H1 (cell line): ENCODE results near the gene MRM1. TPM values are rescaled to one million over a fixed set of nuclear protein-coding genes. Genes with fewer than 3 reads are reported as not detected.

Source experiments
- CTCF ChIA-PET: fragments of 300-600 bp; sonication (Branson Sonifier 250); formaldehyde crosslinking; loops from one replicate; lab custom pipeline; 2021; ENCODE audit not compliant: partially characterized antibody; lab: Charles Lee
- POLR2A ChIA-PET: fragments of 300-600 bp; sonication (Branson Sonifier 250); formaldehyde crosslinking; loops from one replicate; lab custom pipeline; 2021; ENCODE audit warnings: inconsistent platforms; ENCODE audit not compliant: partially characterized antibody; lab: Charles Lee
- DNase-seq, 2 experiments: peaks; one replicate each; pipeline versions ENCODE4 v3.0.0 to v3.0.0-alpha.2; 2010 to 2022; ENCODE audit warnings: low spot score in 2 of 2, low read depth in 1 of 2, mixed read lengths in 1 of 2
- FAIRE-seq: peaks from 2 replicates; lab custom pipeline; 2011; peaks lifted over from hg19 to GRCh38; lab: Jason Lieb, UNC
- H2AFZ ChIP-seq: 2 replicates; pipeline ENCODE4 v1.8.1; 2012; ENCODE audit warnings: low read length, inconsistent platforms
- H2AK5ac ChIP-seq: 2 replicates; pipeline ENCODE4 v1.6.1; 2013; ENCODE audit warnings: low read depth, low read length
- H2BK120ac ChIP-seq: replicated peaks from 2 replicates; pipeline ENCODE3; 2013; ENCODE audit warnings: low read depth, low read length, inconsistent platforms
- H2BK12ac ChIP-seq: 2 replicates; pipeline ENCODE4 v1.6.1; 2013; ENCODE audit warnings: low read depth, low read length
- H2BK15ac ChIP-seq: 2 replicates; pipeline ENCODE4 v1.6.1; 2013; ENCODE audit warnings: low read length
- H2BK20ac ChIP-seq: 2 replicates; pipeline ENCODE4 v1.6.1; 2013; ENCODE audit warnings: low read length
- H2BK5ac ChIP-seq: 2 replicates; pipeline ENCODE4 v1.6.1; 2013; ENCODE audit warnings: low read depth, low read length
- H3K14ac ChIP-seq: 2 replicates; pipeline ENCODE4 v1.6.1; 2013; ENCODE audit warnings: inconsistent platforms; ENCODE audit not compliant: insufficient read length
- H3K18ac ChIP-seq: 2 replicates; pipeline ENCODE4 v1.6.1; 2013; ENCODE audit warnings: low read length; ENCODE audit errors: extremely low read depth
- H3K23ac ChIP-seq: 2 replicates; pipeline ENCODE4 v1.6.1; 2013; ENCODE audit warnings: inconsistent platforms; ENCODE audit not compliant: insufficient read length
- H3K23me2 ChIP-seq: 2 replicates; pipeline ENCODE4 v1.6.1; 2013; ENCODE audit warnings: low read depth, low read length
- H3K27ac ChIP-seq: 2 replicates; pipeline ENCODE4 v1.6.1; 2011; ENCODE audit warnings: low read depth, low read length, inconsistent platforms
- H3K27me3 ChIP-seq, 4 experiments: replicated peaks in 1 of 4; 1 replicate in 1 of 4; 2 replicates in 3 of 4; pipeline versions ENCODE4 v1.6.1 to v1.8.1; 2011 to 2013; ENCODE audit warnings: low read length in 3 of 4, mild to moderate bottlenecking in 3 of 4, inconsistent platforms in 2 of 4, mixed read lengths in 2 of 4, moderate library complexity in 1 of 4; ENCODE audit not compliant: control insufficient read depth in 3 of 4, insufficient read depth in 3 of 4; ENCODE audit errors: extremely low read depth in 1 of 4
- H3K36me3 ChIP-seq, 4 experiments: 2 replicates each; pipeline versions ENCODE4 v1.6.1 to v1.8.1; 2011 to 2013; ENCODE audit warnings: mild to moderate bottlenecking in 4 of 4, low read length in 3 of 4, moderate library complexity in 2 of 4, control low read depth in 1 of 4, inconsistent platforms in 1 of 4; ENCODE audit not compliant: insufficient read depth in 4 of 4, control insufficient read depth in 2 of 4
- H3K4ac ChIP-seq: replicated peaks from 2 replicates; pipeline ENCODE3; 2013; ENCODE audit warnings: low read length, low read depth, mixed read lengths, inconsistent platforms; ENCODE audit not compliant: insufficient read length
- H3K4me1 ChIP-seq, 4 experiments: replicated peaks in 1 of 4; 1 replicate in 1 of 4; 2 replicates in 3 of 4; pipeline versions ENCODE4 v1.6.1 to v1.8.1; 2011 to 2013; ENCODE audit warnings: low read length in 3 of 4, inconsistent platforms in 2 of 4, mixed read lengths in 1 of 4; ENCODE audit not compliant: insufficient read depth in 4 of 4, control insufficient read depth in 3 of 4
- H3K4me2 ChIP-seq, 2 experiments: 2 replicates each; pipeline versions ENCODE4 v1.6.1 to v1.8.1; 2011 to 2013; ENCODE audit warnings: low read depth in 2 of 2, low read length in 2 of 2, control low read depth in 1 of 2, inconsistent platforms in 1 of 2, mild to moderate bottlenecking in 1 of 2; ENCODE audit not compliant: insufficient read depth in 1 of 2
- H3K4me3 ChIP-seq, 4 experiments: fragments of 200-600, 300-600 bp in 1 of 4; sonication (generic), shearing (Covaris generic), sonication (Bioruptor Twin) in 1 of 4; 2 replicates each; pipeline versions ENCODE4 v1.5.1 to v1.8.1; 2011 to 2016; ENCODE audit warnings: low read length in 4 of 4, low read depth in 3 of 4, control low read depth in 2 of 4, inconsistent platforms in 2 of 4, mild to moderate bottlenecking in 2 of 4, mixed read lengths in 1 of 4, moderate library complexity in 1 of 4; ENCODE audit not compliant: insufficient read depth in 2 of 4; ENCODE audit errors: extremely low read depth in 1 of 4
- H3K56ac ChIP-seq: replicated peaks from 2 replicates; pipeline ENCODE3; 2013; ENCODE audit warnings: low read depth, mild to moderate bottlenecking, mixed read lengths, low read length, inconsistent platforms; ENCODE audit not compliant: insufficient read length
- H3K79me1 ChIP-seq: 2 replicates; pipeline ENCODE4 v1.6.1; 2013; ENCODE audit warnings: low read depth, low read length, control low read depth
- H3K79me2 ChIP-seq, 2 experiments: 2 replicates each; pipeline versions ENCODE4 v1.6.1 to v1.8.1; 2012 to 2013; ENCODE audit warnings: low read length in 2 of 2, mild to moderate bottlenecking in 2 of 2, inconsistent platforms in 1 of 2; ENCODE audit not compliant: insufficient read depth in 2 of 2, control insufficient read depth in 1 of 2
- H3K9ac ChIP-seq, 4 experiments: replicated peaks in 1 of 4; 1 replicate in 1 of 4; 2 replicates in 3 of 4; pipeline versions ENCODE4 v1.6.1 to v1.8.1; 2011 to 2013; ENCODE audit warnings: low read depth in 3 of 4, low read length in 3 of 4, control low read depth in 2 of 4, mild to moderate bottlenecking in 2 of 4, moderate library complexity in 2 of 4, inconsistent platforms in 1 of 4; ENCODE audit errors: extremely low read depth in 1 of 4
- H3K9me3 ChIP-seq, 2 experiments: 2 replicates each; pipeline versions ENCODE4 v1.6.1 to v1.8.1; 2012 to 2013; ENCODE audit warnings: mild to moderate bottlenecking in 2 of 2, moderate library complexity in 2 of 2, control low read depth in 1 of 2, inconsistent platforms in 1 of 2, low read depth in 1 of 2, low read length in 1 of 2, mixed read lengths in 1 of 2; ENCODE audit not compliant: insufficient read depth in 2 of 2
- H4K20me1 ChIP-seq, 2 experiments: replicated peaks in 1 of 2; 2 replicates each; pipeline versions ENCODE3 to v1.8.1; 2011 to 2013; ENCODE audit warnings: inconsistent platforms in 2 of 2, low read length in 2 of 2, mild to moderate bottlenecking in 1 of 2; ENCODE audit not compliant: insufficient read depth in 2 of 2, control insufficient read depth in 1 of 2
- H4K5ac ChIP-seq: 2 replicates; pipeline ENCODE4 v1.6.1; 2013; ENCODE audit warnings: low read length, low read depth, mixed read lengths, inconsistent platforms; ENCODE audit not compliant: insufficient read length
- H4K8ac ChIP-seq: 2 replicates; pipeline ENCODE4 v1.8.0; 2013; ENCODE audit warnings: mild to moderate bottlenecking, moderate library complexity, low read length, inconsistent platforms; ENCODE audit not compliant: insufficient read depth; ENCODE audit errors: extremely low read depth
- H4K91ac ChIP-seq: replicated peaks from 2 replicates; pipeline ENCODE3; 2013; ENCODE audit warnings: low read length, mixed read lengths, inconsistent platforms; ENCODE audit not compliant: insufficient read length
- BRCA1 ChIP-seq: IDR thresholded peaks from 2 replicates; pipeline ENCODE4 v1.6.1; 2012; ENCODE audit warnings: low read depth, low read length, improper control_type of control experiment
- CBX5 ChIP-seq: fragments of 300-800, 300-1000 bp; sonication (generic); IDR thresholded peaks from 2 replicates; pipeline ENCODE4 v1.7.1; 2016; ENCODE audit warnings: antibody characterized with exemption, low read length, low read depth
- CEBPB ChIP-seq: IDR thresholded peaks from 2 replicates; pipeline ENCODE4 v1.6.1; 2012; ENCODE audit warnings: low read depth, low read length
- CHD1 ChIP-seq: IDR thresholded peaks from 2 replicates; pipeline ENCODE4 v1.6.1; 2012; ENCODE audit warnings: low read depth, low read length, improper control_type of control experiment
- CHD2 ChIP-seq: IDR thresholded peaks from 2 replicates; pipeline ENCODE4 v1.6.1; 2012; ENCODE audit warnings: low read length, improper control_type of control experiment
- CREB1 ChIP-seq: IDR thresholded peaks from 2 replicates; pipeline ENCODE4 v1.6.1; 2012; ENCODE audit warnings: inconsistent platforms
- EGR1 ChIP-seq: IDR thresholded peaks from 2 replicates; pipeline ENCODE4 v1.6.1; 2011; ENCODE audit warnings: low read depth, low read length, borderline replicate concordance
- NRF1 ChIP-seq: IDR thresholded peaks from 2 replicates; pipeline ENCODE4 v1.6.1; 2011; ENCODE audit warnings: mild to moderate bottlenecking, low read depth, low read length, improper control_type of control experiment
- TAF1 ChIP-seq: IDR thresholded peaks from 2 replicates; pipeline ENCODE4 v1.6.1; 2011; ENCODE audit warnings: mild to moderate bottlenecking, low read depth, low read length
- TEAD4 ChIP-seq: IDR thresholded peaks from 2 replicates; pipeline ENCODE4 v1.6.1; 2012; ENCODE audit warnings: low read depth, low read length, inconsistent platforms, mixed read lengths
- ZNF274 ChIP-seq: IDR thresholded peaks from 2 replicates; pipeline ENCODE4 v1.7.0; 2012; ENCODE audit warnings: low read length, borderline replicate concordance; ENCODE audit errors: extremely low read depth
- WGBS, 2 experiments: shearing (Covaris generic) in 1 of 2; methylation state at CpG; one replicate each; pipeline versions ENCODE4 v1.1.6 to v1.1.7; 2013 to 2015; ENCODE audit warnings: low lambda C conversion rate in 2 of 2, mixed read lengths in 2 of 2, inconsistent platforms in 1 of 2, low coverage in 1 of 2, missing lambda C conversion rate in 1 of 2; ENCODE audit not compliant: insufficient replicate concordance in 2 of 2, insufficient coverage in 1 of 2, insufficient read length in 1 of 2; ENCODE audit errors: extremely low coverage in 1 of 2, missing lambda C conversion rate in 1 of 2; 5-methylcytosine and 5-hydroxymethylcytosine counted together
- polyA plus RNA-seq, 7 experiments: library from polyadenylated mRNA; depleted of rRNA in 3 of 7; stranded (reverse) in 5 of 7; unstranded in 2 of 7; fragments of >200 nt in 5 of 7; fragments of 200-250 nt in 2 of 7; gene quantifications; 1 replicate in 5 of 7; 2 replicates in 1 of 7; 4 replicates in 1 of 7; pipeline versions ENCODE4 v1.2.1 to v1.2.3, GENCODE V29; 2011 to 2013; ENCODE audit warnings: missing spikeins in 2 of 7, mixed read lengths in 2 of 7
- total RNA-seq: library from RNA; stranded (reverse); fragmentation: NEBNext Ultra II Directional; extraction: Animal tissue kit (Norgen Biotek cat#: 25700); gene quantifications from 2 replicates; pipeline ENCODE4 v1.2.1, GENCODE V29; 2021
- TF ChIP-seq, protein P1 (sequence below), 3 experiments: IDR thresholded peaks; 1 replicate in 2 of 3; 2 replicates in 1 of 3; pipeline versions ENCODE4 v1.5.1 to v1.6.1; 2011; ENCODE audit warnings: low read length in 3 of 3, mild to moderate bottlenecking in 3 of 3, inconsistent platforms in 2 of 3, low read depth in 1 of 3, moderate library complexity in 1 of 3; ENCODE audit not compliant: insufficient read depth in 1 of 3; ENCODE audit errors: control extremely low read depth in 1 of 3

MRM1 gene
- total and polyA plus RNA-seq, 2 of the 8 experiments (the other 6 are each of a cell fraction or from before 2014, with no cell fraction given): 9.9 to 11.2 TPM

DNA sequence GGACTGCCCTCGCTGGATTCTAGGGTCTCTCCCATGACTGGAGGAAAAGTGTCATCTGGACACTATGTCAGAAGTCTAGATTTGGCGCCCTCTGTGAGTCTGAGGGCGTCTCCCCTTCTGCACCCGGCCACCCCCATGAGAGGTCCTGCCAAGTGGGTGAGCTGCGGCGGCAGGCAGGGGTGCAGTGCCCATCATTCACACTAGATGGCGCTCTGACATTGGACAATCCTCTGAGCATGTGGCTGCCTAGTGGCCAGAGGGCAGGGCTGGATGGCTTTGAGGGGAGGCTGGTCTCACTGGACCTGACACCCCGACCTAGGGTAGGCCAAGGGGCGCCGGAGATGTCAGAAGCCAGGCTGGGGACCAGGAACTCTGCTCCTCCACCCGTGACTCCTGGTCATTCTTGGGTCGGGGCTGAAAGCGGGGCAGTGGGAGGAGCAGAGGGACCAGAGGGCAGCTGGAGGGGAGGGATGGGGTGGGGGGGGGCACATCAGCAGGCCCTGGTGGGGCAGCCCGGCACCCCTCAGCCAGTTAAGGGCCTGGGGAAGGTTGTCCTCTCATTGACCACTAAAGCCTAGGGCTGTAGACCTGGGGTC is 28.0 kb downstream of the MRM1 start:
- Histone ChIP-seq H3K79me2 (no peaks in the 10 kb centered on the region), H4K8ac (no peak overlapping the region), H2AFZ (no peak overlapping the region), H3K9me3 (no peaks in the 10 kb centered on the region), H4K5ac (no peak overlapping the region), H3K23me2 (no peaks in the 10 kb centered on the region; the same call in 1 of the 2 replicates), H3K79me1 (no peaks in the 10 kb centered on the region; the same call in 1 of the 2 replicates), H3K4me2 (no peak overlapping the region), H3K56ac (no peak overlapping the region), H2BK5ac (no peak overlapping the region), H2BK12ac (no peak overlapping the region; the same call in 1 of the 2 replicates), H3K4me1 (peaks cover 2 to 28% (median 11%) of the 10 kb centered on the region in 4 experiments; a peak in 6 of 7 replicates), H3K9ac (no peak overlapping the region), H4K91ac (no peak overlapping the region), H3K27ac (no peak overlapping the region), H3K27me3 (no peaks in the 10 kb centered on the region; a peak in 1 of 7 replicates), H3K23ac (no peak overlapping the region), H2BK120ac (no peak overlapping the region), H3K14ac (no peak overlapping the region), H2BK15ac (no peak overlapping the region), H3K36me3 (no peaks in the 10 kb centered on the region), H4K20me1 (peaks cover 0 to 1% of the 10 kb centered on the region in 2 experiments), H3K4ac (no peak overlapping the region), H3K4me3 (no peak overlapping the region), H3K18ac (no peak overlapping the region; the same call in 1 of the 2 replicates), H2BK20ac (no peak overlapping the region), H2AK5ac (no peak overlapping the region)
- DNase-seq: peak; percentile 64 to 99
- FAIRE-seq: no peak
- 24% methylated on average over 13 of the region's 14 CpGs; no CpG with 5 or more reads in 1 of the 2 experiments for WGBS, 2 experiments
- ChIA-PET POLR2A (no interaction called here), CTCF (interaction anchor here (0.8 to 9.5 kb wide), 25 partner anchors 9 to 611 kb away, joined by 3 to 122 read pairs (median 5); partner anchors contain the start of gene MRM1)
- TF ChIP-seq TEAD4 (peak; percentile 42; the same call in 1 of the 2 replicates), EGR1 (no peak), CREB1 (0 out of 2 replicates have a peak, but pooled peaks have one; percentile 20), ZNF274 (no peak), CHD1 (no peak), CEBPB (no peak), TAF1 (no peak), BRCA1 (no peak), CHD2 (no peak), CBX5 (no peak), NRF1 (no peak)
- TF ChIP-seq, protein P1, sequence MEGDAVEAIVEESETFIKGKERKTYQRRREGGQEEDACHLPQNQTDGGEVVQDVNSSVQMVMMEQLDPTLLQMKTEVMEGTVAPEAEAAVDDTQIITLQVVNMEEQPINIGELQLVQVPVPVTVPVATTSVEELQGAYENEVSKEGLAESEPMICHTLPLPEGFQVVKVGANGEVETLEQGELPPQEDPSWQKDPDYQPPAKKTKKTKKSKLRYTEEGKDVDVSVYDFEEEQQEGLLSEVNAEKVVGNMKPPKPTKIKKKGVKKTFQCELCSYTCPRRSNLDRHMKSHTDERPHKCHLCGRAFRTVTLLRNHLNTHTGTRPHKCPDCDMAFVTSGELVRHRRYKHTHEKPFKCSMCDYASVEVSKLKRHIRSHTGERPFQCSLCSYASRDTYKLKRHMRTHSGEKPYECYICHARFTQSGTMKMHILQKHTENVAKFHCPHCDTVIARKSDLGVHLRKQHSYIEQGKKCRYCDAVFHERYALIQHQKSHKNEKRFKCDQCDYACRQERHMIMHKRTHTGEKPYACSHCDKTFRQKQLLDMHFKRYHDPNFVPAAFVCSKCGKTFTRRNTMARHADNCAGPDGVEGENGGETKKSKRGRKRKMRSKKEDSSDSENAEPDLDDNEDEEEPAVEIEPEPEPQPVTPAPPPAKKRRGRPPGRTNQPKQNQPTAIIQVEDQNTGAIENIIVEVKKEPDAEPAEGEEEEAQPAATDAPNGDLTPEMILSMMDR (IDR thresholded peaks at IDR 0.05; ENCODE audit: control extremely low read depth in 1 of 3, insufficient read depth in 1 of 3, low read depth in 1 of 3, low read length in 3 of 3): peak; percentile 98 to 99 (median 99)
